Measurements from ENCODE around the gene FAM90A1.
"Not testable (repeated sequence)": the region's sequence is repeated elsewhere in the genome, so short reads cannot be mapped to it uniquely, and the experiment has no call there.

Gene FAM90A1

DNA sequence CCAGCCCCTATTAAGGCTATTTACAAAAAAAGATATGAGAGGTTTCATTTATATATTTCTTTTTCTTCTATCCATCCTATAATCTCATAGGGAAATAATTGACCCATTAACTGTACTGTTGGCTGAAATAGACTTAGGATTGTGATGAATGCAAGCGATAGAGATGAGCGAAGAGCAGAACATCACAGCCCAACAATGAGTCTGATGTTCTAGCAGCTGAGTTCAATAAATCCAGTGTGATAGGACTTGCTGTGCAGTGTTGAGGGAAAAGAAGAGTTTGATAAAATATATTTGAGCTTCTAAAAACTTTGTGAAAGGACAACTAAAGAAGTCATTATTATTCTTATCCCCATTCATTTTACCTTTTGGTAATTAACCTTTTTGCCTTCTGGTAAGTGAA lies 54.5 kb downstream of the FAM90A1 start:
- in situ Hi-C loops (cut with HindIII; ENCODE audit: low sequenced_read_pairs) = not testable (repeated sequence)

All from DLD1 (cell line).